Ovary (tissue), 9 donors: ENCODE measurements around the gene RWDD1. TPM values are rescaled to one million over a fixed set of nuclear protein-coding genes. Genes with fewer than 3 reads are reported as not detected.

Experiments
- DNase-seq, 5 donors: peaks; one replicate each; pipeline ENCODE4 v3.0.0-alpha.2; 2019 to 2020
- H3K27ac ChIP-seq, 2 donors: fragments of 200-600 bp; one replicate each; pipeline versions ENCODE4 v1.5.1 to v1.8.0; 2019 to 2022
- H3K27me3 ChIP-seq: fragments of 200-600 bp; one replicate; pipeline ENCODE4 v1.8.0; 2022
- H3K36me3 ChIP-seq: fragments of 200-600 bp; sonication (generic); one replicate; pipeline ENCODE4 v1.5.1; 2019
- H3K4me1 ChIP-seq: one replicate; pipeline ENCODE4 v1.8.1; 2013; ENCODE audit warnings: mild to moderate bottlenecking, moderate library complexity; ENCODE audit not compliant: insufficient read depth
- H3K4me3 ChIP-seq: fragments of 200-600 bp; sonication (generic); one replicate; pipeline ENCODE4 v1.5.1; 2017
- H3K9me3 ChIP-seq, 2 donors: fragments of 200-600 bp in 1 of 2; sonication (generic) in 1 of 2; one replicate each; pipeline versions ENCODE4 v1.5.1 to v1.8.1; 2013 to 2019; ENCODE audit warnings: mild to moderate bottlenecking in 1 of 2, moderate library complexity in 1 of 2
- CTCF ChIP-seq, 3 donors: fragments of 450-650 bp in 2 of 3; fragments of 200-600 bp in 1 of 3; IDR thresholded peaks; one replicate each; pipeline versions ENCODE4 v1.5.1 to v1.8.0; 2016 to 2022; ENCODE audit warnings: antibody characterized with exemption in 3 of 3, mild to moderate bottlenecking in 1 of 3
- EP300 ChIP-seq: sonication (generic); formaldehyde crosslinking; IDR thresholded peaks from one replicate; pipeline ENCODE4 v1.6.1; 2017; ENCODE audit warnings: antibody characterized with exemption
- POLR2A ChIP-seq: fragments of 450-650 bp; IDR thresholded peaks from one replicate; pipeline ENCODE4 v1.6.1; 2017; ENCODE audit warnings: antibody characterized with exemption, mild to moderate bottlenecking, moderate library complexity
- WGBS, 3 donors: extraction: QIAGEN DNeasy Blood & Tissue Kit in 1 of 3; methylation state at CpG; one replicate each; pipeline versions ENCODE4 v1.1.5 to v1.1.7; 2013 to 2017; 5-methylcytosine and 5-hydroxymethylcytosine counted together
- intact Hi-C, 4 donors: fragments of 100-400 bp; cut with DNase I; formaldehyde crosslinking; loops; one replicate each; pipeline versions ENCODE4 v1.11.0 to v1.15.1; 2022 to 2023
- polyA plus RNA-seq, 2 donors: library from polyadenylated mRNA; stranded (reverse); fragments of 200-250 nt in 1 of 2; fragments of 350-450 nt in 1 of 2; fragmentation: Illumina TruSeq in 1 of 2; extraction: RNeasy Lipid Tissue Mini Kit (QIAGEN cat#74804) in 1 of 2; gene quantifications; one replicate each; pipeline ENCODE4 v1.2.3, GENCODE V29; 2013 to 2014
- total RNA-seq, 7 donors: library from RNA; depleted of rRNA in 2 of 7; stranded (reverse); fragments of >200 nt in 2 of 7; fragmentation: NEBNext Ultra II Directional in 3 of 7; extraction: Animal tissue kit (Norgen Biotek cat#: 25700) in 3 of 7; gene quantifications; one replicate each; pipeline versions ENCODE4 v1.1.0 to v1.2.4, GENCODE V29; 2016 to 2023
- donor health status: DM: no; HTN: no; CAD: no; lungs with moderate emphysema.
- donor health status: DM: no; HTN: no; CAD: no.
- donor health status: Bipolar disorder and iron deficiency.
- donor health status: DM: yes; HTN: yes; CAD: no.
- donor health status: DM: no; HTN: no; CAD: no.
- donor health status: DM: yes; HTN: yes; CAD: no.

Gene RWDD1
- total and polyA plus RNA-seq, 9 donors: 36.5 to 82.2 (median 49.3) TPM

GRCh38 chr6:116615937-116616736, 44.8 kb downstream of the RWDD1 start, which contains the start of gene RSPH4A:
Gene RSPH4A (plus strand): TSS chr6:116616479. CDS start chr6:116616624, 145 bp downstream.
- Histone ChIP-seq H3K9me3 (no peaks in the 10 kb centered on the region), H3K4me1 (peaks cover 1% of the 10 kb centered on the region), H3K27ac (no peak within 1 kb of the TSS), H3K36me3 (no peaks in the 10 kb centered on the region), H3K4me3 (peak within 1 kb of the TSS; percentile 46), H3K27me3 (no peaks in the 10 kb centered on the region)
- intact Hi-C loops: no loop called here
- 0 to 1% (median 1%) methylated on average over 29 of the region's 29 CpGs for WGBS, 3 donors
- no peak for TF ChIP-seq CTCF (IDR thresholded peaks at IDR 0.05)
- no peak for TF ChIP-seq POLR2A
- TF ChIP-seq EP300: no peak
- DNase-seq: peak; percentile 88 to 94 (median 90)

GRCh38 chr6:116616737-116617053, 45.4 kb downstream of the RWDD1 start:
- Histone ChIP-seq H3K27me3 (no peaks in the 10 kb centered on the region), H3K9me3 (no peaks in the 10 kb centered on the region), H3K27ac (no peak overlapping the region), H3K4me1 (peaks cover 1% of the 10 kb centered on the region), H3K4me3 (peak overlapping the region; percentile 46), H3K36me3 (no peaks in the 10 kb centered on the region)
- peak; percentile 15 to 44 (median 28) for DNase-seq
- TF ChIP-seq EP300: no peak
- TF ChIP-seq POLR2A: no peak
- TF ChIP-seq CTCF (IDR thresholded peaks at IDR 0.05): no peak
- intact Hi-C loops: no loop called here
- WGBS, 3 donors: 0 to 2% (median 0%) methylated on average over 16 of the region's 16 CpGs

DNA sequence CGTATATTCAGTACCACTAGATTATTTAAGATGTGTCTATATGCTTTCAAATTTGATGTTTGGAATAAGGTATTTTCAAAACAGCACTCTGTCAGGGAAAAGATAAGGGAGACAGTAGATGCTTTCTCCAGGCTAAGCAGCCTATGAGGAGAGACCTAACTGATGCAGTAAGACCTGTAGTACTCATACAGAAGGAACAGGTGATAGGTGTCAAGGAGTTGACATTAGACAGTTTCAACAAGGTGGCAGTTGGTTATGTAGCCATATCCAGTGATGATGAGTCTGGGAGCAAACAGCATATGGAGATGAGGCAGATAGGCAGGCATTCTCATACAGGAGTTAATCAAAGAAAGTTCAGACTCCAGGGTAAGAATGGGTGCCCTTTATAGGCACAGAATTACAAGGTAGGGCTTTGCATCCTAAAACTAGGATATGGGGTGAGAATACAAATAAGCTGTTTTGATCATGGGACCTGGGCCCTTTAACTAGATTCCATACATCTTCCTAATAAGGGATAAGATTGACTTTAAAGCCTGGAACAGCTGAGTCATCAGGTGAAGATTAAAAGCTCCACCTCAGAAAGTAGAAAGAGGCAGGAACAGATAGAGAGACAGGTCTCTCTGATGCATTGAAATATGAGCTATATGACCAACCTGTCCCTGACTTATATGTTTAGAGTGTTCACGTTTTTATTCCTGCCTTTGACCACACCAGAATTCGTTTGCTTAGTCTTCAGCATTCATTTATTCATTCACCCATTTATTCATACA, 52.9 kb downstream of the RWDD1 start:
- Histone ChIP-seq H3K4me3 (no peak overlapping the region), H3K4me1 (no peaks in the 10 kb centered on the region), H3K27me3 (no peaks in the 10 kb centered on the region), H3K36me3 (no peaks in the 10 kb centered on the region), H3K27ac (no peak overlapping the region), H3K9me3 (no peaks in the 10 kb centered on the region)
- TF ChIP-seq EP300: no peak
- no peak for DNase-seq
- WGBS, 3 donors: 72 to 80% (median 76%) methylated on average over 3 of the region's 3 CpGs
- intact Hi-C loops: no loop called here

DNA sequence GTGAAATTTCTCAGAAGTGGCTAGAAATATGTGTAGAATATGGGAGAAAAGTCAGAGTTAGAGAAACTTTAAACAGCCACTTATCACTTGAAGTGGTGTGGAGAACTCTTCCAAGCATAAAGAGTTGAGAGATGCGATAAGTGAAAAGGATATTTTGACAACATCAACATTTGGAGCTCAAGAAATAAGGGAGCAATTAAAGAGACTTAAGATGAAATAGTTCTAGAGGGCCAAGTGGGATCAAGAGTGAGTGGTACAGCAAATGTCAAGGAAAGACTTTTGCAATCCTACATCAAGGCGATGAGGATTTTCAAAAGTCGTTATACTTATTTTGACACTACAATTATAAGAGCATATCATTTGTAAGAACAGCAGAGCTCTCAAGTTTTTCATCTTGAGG, 54.6 kb downstream of the RWDD1 start:
- H3K36me3 ChIP-seq: no peaks in the 10 kb centered on the region
- TF ChIP-seq POLR2A (no peak), CTCF (IDR thresholded peaks at IDR 0.05) (no peak), EP300 (no peak)
- WGBS, 3 donors: 87 to 89% (median 88%) methylated on average over 3 of the region's 3 CpGs
- no peaks in the 10 kb centered on the region for H3K4me1 ChIP-seq
- H3K4me3 ChIP-seq: no peak overlapping the region
- intact Hi-C loops: no loop called here
- H3K27me3 ChIP-seq: no peaks in the 10 kb centered on the region
- H3K27ac ChIP-seq: no peak overlapping the region
- H3K9me3 ChIP-seq: no peaks in the 10 kb centered on the region
- DNase-seq: no peak

DNA sequence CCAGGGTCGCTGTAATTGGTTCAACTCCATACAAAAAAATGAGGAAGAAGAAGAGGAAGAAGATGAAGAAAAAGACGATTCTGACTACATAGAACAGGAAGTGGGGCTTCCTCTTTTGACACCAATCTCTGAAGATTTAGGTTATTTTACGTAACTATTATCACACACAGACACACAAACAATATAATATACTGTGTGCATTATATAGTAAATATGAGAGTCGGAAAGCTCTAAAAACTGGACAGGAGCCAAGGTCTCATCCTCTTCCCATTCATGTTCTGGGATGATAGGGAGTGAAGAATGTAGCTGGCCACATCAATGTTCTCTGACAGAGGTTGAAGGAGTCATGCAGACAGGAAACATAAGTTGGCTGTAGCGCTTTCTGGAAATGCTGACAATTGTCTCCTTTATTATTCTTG, 58.3 kb downstream of the RWDD1 start:
- no peaks in the 10 kb centered on the region for H3K27me3 ChIP-seq
- 50 to 67% (median 66%) methylated on average over 5 of the region's 5 CpGs for WGBS, 3 donors
- TF ChIP-seq EP300: no peak
- TF ChIP-seq CTCF (IDR thresholded peaks at IDR 0.05): no peak
- no peak for TF ChIP-seq POLR2A
- H3K4me1 ChIP-seq: peaks cover 4% of the 10 kb centered on the region
- H3K36me3 ChIP-seq: no peaks in the 10 kb centered on the region
- intact Hi-C loops: no loop called here
- no peak overlapping the region for H3K4me3 ChIP-seq
- no peaks in the 10 kb centered on the region for H3K9me3 ChIP-seq
- DNase-seq: no peak
- no peak overlapping the region for H3K27ac ChIP-seq
